Stimulated activated CD4-positive, alpha-beta T cell treated with anti-CD3 and anti-CD28 coated beads, Interleukin-1b, Interleukin-23, amount 100 ng/mL, for 4 hours (primary cell): ENCODE data around the gene PRPF39.
A peak's percentile ranks its signal among the peaks of the same experiment; 100 is the strongest.
"Not testable (repeated sequence)": the region's sequence is repeated elsewhere in the genome, so short reads cannot be mapped to it uniquely, and the experiment has no call there.

Source experiments
- DNase-seq, 2 donors: peaks; one replicate each; pipeline ENCODE4 v3.0.0-alpha.2; 2020; ENCODE audit warnings: low read depth in 2 of 2

The PRPF39 gene, protein sequence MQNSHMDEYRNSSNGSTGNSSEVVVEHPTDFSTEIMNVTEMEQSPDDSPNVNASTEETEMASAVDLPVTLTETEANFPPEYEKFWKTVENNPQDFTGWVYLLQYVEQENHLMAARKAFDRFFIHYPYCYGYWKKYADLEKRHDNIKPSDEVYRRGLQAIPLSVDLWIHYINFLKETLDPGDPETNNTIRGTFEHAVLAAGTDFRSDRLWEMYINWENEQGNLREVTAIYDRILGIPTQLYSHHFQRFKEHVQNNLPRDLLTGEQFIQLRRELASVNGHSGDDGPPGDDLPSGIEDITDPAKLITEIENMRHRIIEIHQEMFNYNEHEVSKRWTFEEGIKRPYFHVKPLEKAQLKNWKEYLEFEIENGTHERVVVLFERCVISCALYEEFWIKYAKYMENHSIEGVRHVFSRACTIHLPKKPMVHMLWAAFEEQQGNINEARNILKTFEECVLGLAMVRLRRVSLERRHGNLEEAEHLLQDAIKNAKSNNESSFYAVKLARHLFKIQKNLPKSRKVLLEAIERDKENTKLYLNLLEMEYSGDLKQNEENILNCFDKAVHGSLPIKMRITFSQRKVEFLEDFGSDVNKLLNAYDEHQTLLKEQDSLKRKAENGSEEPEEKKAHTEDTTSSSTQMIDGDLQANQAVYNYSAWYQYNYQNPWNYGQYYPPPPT

DNA sequence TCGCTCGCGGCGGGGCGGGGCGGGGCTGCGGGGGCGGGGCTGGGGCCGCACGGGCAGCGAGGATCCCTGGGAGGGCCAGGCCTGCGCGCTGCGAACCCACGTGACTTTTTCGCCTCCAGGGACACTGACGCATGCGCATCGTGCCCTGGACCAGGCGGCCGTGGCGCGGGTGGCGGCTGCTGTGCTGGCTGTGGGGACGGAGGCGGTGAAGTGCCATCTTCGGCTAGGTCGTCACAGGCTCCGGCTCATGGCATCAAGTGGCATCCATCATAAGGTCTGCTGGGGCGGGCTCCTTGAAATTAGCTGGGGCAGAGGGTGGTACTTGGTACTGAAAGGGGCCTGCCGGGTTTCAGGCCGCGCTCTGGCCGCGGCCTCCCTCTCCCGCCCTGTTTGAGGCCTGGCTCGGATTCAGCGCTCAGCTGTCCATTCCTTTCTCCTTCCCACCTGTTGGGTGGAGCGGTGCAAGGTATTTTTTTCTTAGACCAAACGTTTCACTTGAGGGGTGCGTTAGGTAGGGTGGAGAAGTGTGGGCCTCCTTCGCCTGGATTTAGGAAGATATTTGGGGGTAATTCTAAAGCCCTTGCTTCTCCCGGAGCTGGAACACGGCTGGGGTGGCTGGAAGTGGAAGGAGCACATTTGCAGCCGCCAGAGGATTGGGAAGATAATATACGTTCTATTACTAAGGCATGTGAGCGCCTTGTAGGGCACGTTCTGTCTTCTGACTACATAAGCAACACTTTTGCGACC, at the start of gene PRPF39:
Gene PRPF39 (plus strand): TSS at position 141 of the 747 bp plus-strand sequence. CDS start 11,124 bp downstream, outside the sequence.
- peak; percentile 94 for DNase-seq

DNA sequence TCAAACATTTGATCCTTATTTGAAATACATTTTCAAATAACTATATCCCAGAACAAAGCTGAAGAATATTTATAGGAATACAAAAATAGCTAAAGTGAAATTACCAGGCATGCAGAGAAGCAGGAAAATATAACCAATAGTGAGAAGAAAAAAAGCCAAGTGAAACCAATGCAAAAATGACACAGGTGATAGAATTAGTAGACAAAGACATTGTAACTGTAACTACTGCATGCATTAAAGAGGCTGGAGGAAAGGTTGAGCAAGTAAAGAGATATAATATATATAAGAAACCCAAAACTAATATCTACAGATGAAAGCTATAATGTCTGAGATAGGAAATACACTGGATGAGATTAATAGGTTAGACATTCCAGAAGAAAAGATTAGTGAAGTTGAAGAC, 49.2 kb upstream of the PRPF39 start:
- DNase-seq: no peak

DNA sequence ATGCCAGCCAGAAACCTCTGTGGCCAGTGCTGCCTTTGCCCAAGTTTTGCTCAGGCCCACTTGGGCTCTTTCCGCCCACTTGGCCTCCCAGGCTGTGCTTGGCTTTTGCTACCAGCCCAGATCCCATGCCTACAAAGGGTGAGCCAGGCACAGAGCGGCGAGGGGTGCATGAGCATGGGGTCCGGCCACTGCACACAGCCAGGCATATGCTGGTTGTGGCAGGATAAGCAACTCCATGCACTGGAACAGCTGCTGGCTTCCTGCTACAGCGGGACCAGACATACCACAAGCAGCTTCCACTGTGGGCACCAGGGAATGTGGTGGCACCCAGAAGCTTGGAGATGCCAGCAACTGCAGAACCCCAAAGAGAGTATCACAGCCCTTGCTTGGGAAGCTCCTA, 45.7 kb upstream of the PRPF39 start:
- no peak for DNase-seq

DNA sequence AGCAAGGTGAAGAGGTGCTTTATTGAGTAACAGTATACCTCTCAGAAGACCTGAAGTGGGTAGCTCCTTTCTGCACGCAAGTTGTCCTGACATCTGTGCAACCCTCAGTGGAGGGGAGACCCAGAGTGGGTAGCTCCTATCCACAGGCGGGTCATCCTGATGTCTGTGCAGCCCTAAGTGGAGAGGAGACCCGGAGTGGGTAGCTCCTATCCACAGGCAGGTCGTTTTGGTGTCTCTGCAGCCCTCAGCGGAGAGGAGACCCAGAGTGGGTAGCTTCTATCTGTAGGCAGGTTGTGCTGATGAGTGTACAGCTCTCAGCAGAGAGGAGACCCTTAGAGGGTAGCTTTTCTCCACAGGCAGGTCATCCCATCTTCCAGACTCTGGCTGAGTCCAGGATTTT, 45.1 kb upstream of the PRPF39 start:
- DNase-seq: no peak

DNA sequence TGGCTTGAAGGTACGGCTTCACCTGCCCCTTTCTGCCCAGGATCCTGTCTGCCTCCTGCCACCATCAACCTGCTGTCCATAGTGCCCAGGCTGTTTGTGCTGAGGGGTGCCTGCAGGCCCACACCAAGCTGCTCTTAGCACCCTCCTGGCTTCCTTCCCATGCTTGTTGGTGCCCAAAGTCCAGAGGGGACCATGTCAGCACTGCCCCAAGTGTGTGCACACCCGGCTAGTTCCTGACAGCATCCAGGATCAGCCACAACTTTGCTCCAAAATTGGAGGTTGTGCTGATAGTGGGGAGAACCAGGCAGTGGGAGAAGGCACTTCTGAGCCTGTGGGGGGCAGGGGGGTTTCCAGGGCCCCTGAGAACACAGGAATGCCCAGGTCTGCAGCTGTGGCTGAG, 44.5 kb upstream of the PRPF39 start:
- DNase-seq: no peak

DNA sequence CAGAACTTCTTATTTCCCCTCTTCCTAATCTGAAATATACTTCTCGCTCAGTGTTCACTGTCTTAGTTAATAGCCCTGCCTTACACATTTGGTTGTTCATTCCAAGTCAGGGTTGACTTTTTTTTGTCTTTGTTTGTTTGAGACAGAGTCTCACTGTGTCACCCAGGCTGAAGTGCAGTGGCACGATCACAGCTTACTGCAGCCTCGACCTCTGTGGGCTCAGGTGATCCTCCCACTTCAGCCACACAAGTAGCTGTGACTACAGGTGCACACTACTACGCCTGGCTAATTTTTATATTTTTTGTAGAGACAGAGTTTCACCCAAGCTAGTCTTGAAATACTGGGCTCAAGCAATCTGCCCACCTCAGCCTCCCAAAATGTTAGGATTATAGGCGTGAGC, 42.3 kb upstream of the PRPF39 start:
- no peak for DNase-seq

DNA sequence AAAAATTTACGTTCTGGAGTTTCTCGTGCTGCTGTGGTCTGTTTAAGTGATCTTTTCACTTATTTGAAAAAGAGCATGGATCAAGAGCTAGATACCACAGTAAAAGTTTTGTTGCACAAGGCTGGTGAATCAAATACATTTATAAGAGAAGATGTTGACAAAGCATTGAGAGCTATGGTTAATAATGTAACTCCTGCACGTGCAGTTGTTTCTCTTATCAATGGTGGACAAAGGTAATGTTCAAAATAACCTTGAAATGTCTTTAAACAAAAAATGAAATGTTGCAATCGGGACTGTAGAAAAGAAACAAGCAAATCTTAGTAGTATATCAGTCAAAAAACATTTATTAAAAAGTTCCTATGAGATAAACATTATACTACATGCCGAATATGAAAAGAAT, 39.3 kb upstream of the PRPF39 start:
- DNase-seq: no peak

DNA sequence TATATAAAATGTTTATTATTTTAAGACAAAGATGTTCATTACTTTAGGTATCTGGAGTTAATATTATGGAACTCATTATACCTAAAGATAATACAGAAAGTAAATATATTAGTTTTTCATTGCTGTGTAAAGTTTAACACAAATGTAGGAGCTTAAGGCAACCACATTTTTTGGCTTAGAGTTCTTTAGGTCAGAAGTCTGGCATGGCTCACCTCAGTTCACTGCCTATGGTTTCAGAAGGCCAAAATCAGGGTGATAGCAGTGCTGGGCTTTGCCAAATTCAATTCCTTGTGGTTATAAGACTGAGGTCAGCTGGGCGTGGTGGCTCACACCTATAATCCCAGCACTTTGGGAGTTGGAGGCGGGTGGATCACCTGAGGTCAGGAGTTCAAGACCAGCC, 35.5 kb upstream of the PRPF39 start:
- DNase-seq: no peak

DNA sequence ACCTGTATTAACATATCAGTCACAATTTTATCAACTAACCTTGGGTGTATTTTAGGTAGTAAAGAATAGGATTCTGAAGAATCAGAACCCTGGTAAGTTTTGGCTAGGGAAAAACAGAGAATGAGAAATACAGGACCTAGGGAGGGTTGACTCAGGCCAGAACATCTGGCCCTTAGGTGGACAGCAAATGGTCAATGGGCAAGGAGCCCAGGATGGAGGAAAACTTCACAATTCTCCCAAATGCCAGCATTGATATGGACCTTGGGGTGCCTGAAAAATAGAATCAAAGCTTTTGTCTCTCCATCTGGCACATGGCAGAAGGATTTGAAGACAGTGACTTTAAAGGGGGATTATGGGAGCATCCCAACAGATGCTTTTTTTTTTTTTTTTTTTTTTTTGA, 32.7 kb upstream of the PRPF39 start:
- no peak for DNase-seq

DNA sequence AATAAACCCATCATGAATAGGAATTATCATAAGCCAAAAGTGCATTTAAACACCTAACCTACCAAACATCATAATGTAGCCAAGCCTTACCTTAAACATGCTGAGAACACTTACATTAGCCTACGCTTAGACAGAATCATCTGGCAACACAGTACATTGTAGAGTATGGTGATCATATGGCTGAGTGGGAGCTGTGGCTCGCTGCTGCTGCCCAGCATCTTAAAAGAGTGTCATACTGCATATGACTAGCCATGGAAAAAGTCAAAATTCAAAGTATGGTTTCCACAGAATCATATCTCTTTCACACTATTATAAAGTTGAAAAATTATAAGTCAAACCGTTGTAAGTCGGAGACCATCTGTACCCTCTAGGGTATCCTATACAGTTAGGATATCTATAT, 32.0 kb upstream of the PRPF39 start:
- DNase-seq: no peak

DNA sequence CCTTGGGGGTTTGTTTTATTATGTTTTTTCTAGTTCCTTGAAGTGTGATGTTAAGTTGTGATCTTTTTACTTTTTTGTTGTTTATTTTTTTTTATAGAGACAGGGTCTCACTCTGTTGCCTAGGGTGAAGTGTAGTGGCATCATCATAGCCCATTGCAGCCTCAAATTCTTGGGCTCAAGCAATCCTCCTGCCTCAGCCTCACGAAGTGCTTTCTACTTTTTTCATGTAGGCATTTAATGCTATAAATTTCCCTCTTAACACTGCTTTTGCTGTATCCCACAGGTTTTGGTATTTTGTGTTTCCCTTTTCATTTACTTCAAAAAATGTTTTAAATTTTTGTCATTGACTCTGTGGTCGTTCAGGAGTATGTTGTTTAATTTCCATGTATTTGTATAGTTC, 26.6 kb upstream of the PRPF39 start:
- DNase-seq: no peak

DNA sequence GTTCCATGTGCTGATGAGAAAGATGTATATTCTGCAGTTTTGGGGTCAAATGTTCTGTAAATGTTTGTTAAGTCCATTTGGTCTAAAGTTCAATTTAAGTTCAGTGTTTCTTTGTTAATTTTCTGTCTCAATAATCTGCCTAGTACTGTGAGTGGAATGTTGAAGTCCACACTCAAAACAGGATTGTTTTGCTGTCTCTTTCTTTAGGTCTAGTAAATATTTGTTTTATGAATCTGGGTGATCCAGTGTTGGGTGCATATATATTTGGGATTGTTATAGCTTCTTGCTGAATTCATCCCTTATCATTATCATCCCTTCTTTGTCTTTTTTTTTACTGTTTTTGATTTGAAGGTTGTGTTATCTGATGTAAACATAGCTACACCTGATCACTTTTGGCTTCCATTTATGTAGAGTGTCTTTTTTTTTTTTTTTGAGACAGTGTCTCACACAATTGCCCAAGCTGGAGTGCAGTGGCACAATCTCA, 26.0 kb upstream of the PRPF39 start:
- DNase-seq: no peak

DNA sequence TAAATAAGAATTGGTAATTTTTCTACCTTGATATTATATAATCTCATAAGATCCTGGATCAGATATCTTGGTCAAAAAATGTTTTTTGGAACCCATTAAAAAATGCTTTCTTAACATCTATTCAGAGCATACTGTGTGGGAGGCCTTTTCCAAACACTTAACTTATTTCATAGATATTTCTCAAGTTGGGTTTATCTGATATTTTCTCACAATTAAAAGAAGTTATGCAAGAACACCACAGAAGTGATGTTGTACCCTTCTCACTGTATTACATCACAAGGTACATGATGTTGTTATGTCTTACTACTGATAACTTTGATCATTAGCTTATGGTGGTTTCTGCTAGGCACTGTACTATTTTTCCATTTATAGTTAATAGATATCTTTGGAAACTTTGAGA, 23.4 kb upstream of the PRPF39 start:
- no peak for DNase-seq

DNA sequence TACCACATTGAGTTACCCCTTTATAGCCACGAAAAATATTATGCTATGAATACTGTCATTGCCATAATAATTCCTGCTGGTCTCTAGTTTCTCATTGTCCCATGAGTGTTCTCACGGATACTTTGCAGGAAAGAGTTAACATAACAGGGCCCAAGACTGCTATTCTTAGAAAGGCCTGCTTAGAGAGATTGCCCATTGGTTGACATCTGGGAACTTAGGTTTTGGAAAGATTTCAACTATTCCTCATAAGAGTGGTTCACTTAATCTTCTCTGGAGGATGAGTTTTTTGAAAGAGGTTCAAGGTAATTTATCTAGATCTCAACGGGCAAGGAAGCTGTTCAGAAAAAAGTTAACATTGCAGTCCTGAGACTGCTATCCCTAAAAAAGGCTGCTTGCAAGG, 18.4 kb upstream of the PRPF39 start:
- no peak for DNase-seq

DNA sequence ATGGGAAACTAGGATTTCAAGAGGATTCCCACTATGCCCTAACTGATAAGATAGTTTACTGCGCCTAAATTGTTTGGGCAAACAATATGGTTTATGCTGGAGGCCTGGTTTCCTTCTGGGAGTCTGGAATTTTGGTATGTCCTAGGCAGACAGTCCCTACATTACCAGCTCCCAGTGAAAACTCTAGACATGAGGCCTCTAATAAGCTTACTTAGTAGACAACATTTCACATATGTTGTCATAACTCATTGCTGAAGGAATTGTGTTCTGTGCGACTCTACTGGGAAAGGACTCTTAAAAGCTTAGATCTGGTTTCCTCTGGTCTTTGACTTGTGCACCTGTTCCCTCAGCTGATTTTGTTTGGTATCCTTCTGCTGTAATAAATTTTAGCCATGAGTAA, 18.0 kb upstream of the PRPF39 start:
- no peak for DNase-seq

DNA sequence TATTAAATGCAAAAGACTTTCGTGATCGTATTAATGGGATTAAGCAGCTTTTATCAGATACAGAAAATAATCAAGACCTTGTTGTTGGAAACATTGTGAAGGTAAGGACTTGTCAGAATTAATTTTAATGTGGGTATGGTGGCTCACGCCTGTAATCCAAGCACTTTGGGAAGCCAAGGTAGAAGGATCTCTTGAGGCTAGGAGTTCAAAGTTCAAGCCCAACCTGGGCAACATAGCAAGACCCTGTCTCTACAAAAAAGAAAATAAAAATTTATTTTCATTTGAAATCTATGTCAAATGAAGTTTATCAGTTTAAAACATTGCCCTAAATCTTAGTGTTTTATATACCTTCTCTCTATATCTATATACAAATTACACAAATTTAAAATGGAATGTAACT, 17.2 kb upstream of the PRPF39 start:
- no peak for DNase-seq

DNA sequence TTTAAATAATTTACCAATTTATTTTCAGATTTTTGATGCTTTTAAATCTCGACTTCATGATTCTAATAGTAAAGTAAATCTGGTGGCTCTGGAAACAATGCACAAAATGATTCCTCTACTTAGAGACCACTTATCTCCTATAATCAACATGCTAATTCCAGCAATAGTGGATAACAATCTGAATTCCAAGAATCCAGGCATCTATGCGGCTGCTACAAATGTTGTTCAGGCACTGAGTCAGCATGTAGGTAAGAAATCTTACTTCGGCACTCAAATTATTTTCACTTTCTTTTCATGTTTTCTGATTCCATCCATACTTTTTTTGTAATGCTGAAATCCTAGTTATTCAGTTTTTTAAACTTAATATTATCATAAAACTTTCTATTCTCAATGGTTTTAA, 15.5 kb upstream of the PRPF39 start:
- no peak for DNase-seq

DNA sequence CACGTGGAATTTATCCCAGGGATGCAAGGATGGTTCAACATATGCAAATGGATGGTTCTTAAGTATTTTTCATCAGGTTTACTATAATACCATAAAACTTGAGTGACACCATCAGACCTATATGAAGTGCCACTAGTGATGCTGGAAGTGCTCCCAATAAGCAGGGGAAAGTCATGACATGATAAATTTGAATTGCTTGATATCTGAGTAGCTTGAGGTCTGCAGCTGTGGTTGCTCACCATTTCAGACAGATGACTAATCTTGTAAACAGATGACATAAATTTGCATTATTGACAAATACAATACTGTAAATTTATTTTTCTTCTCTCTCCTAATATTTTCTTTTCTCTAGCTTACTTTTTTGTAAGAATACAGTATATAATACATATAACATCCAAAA, 13.7 kb upstream of the PRPF39 start:
- DNase-seq: no peak

DNA sequence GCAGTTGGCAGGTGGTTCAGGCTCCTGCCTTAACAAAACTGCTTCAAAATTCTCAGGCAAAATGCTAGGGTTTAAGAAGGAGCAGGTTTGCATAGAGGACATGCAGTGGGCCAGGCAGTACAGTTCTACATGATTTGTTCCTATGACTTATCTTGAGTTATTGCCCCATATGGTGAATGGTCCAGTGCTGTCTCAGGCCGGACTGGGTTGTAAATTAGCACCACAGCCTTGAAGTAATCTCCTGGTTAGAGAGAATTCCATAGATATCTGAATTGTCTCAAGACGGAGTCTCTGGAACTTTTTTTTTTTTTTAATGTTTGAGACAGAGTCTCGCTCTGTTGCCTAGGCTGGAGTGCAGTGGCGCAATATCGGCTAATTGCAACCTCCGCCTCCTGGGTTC, 11.8 kb upstream of the PRPF39 start:
- no peak for DNase-seq

DNA sequence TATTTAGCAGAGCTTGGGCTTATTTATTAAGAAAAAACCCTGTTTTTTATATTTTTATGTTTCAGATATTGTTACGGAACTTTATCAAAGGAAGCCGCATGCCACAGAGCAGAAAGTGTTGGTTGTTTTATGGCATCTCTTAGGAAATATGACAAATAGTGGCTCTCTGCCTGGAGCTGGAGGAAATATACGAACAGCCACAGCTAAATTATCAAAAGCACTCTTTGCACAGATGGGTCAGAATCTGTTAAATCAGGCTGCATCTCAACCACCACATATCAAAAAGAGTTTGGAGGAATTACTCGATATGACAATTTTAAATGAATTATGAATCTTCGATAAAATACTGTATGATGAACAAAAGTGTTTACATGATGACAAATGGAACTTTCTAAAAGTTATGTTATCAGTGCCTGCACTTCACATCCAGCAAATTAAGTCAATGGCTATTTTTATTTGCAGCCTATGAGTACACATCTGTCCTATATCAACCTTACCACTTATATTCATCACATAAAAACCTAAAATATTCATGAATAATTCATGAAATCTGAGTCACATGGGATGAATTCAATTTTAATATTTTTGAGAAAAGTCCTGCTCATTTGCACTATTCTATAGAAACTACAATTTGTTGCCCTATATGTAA, 10.6 kb upstream of the PRPF39 start:
- DNase-seq: no peak

DNA sequence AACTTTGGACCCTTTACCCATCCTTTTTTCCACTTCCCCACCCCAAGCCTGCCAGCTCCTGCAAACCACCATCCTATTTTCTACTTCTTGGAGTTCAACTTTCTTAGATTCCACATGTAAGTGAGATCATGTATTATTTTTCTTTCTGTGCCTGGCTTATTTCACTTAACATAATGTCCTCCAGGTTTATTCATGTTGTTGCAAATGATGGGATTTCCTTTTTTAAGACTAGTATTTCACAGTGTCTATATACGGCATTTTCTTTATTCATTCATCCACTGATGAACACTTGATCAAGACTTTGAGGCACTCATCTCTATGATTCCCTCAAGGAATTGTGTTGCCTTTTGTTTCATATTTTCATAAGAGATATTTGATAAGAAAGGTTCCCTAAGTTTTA, 5.6 kb upstream of the PRPF39 start:
- DNase-seq: no peak

DNA sequence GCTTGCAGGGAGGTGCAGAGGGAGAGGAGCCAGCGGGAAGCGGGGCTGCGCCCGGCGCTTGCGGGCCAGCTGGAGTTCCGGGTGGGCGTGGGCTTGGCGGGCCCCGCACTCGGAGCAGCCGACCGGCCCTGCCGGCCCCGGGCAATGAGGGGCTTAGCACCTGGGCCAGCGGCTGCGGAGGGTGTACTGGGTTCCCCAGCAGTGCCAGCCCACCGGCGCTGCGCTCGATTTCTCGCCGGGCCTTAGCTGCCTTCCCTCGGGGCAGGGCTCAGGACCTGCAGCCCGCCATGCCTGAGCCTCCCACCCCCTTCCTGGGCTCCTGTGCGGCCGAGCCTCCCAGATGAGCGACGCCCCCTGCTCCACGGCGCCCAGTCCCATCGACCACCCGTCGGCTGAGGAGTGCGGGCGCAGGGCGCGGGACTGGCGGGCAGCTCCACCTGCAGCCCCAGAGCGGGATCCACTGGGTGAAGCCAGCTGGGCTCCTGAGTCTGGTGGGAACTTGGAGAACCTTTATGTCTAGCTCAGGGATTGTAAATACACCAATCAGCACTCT, 3.4 kb upstream of the PRPF39 start:
- DNase-seq: not testable (repeated sequence)
